ENCODE results near the gene KBTBD3. TPM values are rescaled to one million over a fixed set of nuclear protein-coding genes. Genes with fewer than 3 reads are reported as not detected.
"Not testable (repeated sequence)": the region's sequence is repeated elsewhere in the genome, so short reads cannot be mapped to it uniquely, and the experiment has no call there.

The KBTBD3 gene
- total RNA-seq, 1 donor from 2014 or later: 10.6 TPM

DNA sequence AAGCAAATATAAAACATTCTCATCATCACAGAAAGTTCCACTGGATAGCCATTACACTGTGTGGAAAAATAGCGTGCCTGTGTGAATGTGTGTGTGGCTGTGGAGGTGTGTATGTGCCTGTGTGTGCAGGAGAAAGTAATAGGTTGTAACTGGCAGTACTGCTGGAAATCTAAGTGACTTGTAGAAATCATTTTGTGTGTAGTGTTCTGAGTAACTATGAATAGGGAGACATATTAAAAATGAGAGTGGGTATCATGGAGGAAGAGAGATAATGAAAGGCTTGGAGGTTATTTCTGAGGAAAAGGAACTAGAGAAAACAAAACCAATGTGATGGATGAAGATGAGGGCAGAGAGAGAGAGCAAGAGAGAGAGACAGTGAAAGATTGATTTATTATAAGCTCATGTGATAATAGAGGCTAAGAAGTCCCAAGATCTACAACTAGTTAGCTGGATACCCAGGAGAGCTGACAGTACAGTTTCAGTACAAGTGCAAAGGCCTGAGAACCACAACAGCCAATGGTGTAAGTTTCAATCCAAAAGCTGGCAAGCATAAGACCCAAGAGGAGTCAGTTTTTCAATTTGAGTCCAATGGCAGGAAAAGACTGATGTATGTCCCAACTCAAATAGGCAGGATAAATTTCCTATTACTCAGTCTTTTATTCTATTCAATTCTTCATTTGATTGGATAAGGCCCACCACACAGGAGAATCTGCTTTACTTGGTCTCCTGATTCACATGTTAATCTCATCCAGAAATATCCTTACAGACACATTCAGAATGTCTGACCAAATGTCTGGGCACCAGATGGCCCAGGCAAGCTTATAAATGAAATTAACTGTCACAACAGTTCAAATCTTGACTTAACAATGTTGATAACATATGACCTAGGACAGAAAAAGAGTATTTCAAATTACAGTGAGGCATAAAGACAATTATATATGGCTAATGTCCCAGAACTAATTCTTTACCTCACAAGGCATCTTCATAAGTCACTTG lies 14.9 kb downstream of the KBTBD3 start:
- no peak for FAIRE-seq
- no peak for DNase-seq (ENCODE audit: low spot score in 2 of 2)

DNA sequence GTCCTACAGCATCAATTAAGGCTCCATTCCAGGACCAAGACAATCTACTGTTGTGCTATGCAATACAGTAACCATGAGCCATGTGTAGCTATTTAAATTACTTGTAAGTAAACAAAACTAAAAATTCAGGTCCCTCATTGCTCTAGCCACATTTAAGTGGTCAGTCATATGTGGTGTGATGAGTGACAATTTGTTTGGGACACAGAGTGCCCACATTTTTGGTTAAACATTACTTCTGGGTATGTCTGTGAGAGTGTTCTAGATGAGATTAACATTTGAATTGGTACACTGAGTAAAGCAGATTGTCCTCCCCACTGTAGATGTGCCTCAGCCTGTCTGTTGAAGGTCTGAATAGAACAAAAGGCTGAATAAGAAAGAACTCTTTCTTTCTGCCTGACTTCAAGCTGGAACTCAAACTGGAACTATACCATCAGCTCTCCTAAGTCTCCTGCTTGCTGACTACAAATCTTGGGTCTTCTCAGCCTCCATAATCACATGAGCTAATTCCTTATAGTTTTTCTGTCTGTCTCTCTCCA lies 15.8 kb downstream of the KBTBD3 start:
- FAIRE-seq: no peak
- DNase-seq (ENCODE audit: low spot score in 2 of 2): no peak

DNA sequence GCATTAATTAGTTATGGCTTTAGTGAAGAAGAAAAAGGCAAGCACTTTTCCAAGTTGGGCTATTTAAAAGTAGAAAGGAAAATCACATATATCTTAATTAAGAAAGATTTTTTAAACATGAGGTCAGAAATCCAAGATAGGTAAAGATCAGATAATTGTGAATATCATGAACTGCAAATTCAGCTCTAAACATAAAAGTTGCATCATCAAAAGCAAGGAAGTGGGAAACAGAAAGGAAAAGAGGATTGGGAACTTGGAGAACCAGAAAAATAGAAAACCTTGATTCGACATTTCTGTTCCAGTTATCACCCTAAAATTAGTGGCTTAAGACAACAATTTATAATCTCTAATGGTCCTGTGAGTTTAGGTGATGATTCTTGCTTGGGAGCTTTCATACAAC lies 17.5 kb downstream of the KBTBD3 start:
- no peak for DNase-seq (ENCODE audit: low spot score in 2 of 2)
- no peak for FAIRE-seq

DNA sequence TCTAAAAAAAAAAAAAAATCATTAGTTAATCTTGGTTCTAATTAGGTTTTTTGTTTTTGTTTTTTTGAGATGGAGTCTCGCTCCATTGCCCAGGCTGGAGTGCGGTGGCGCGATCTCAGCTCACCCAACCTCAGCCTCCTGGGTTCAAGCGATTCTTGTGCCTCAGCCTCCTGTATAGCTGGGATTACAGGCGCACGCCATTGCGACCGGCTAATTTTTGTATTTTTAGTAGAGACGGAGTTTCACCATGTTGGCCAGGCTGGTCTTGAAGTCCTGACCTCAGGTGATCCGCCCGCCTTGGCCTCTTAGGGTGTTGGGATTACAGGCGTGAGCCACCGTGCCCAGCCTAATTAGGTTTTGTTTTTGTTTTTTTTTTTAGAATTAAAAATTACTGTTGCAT lies 18.8 kb downstream of the KBTBD3 start:
- not testable (repeated sequence) for DNase-seq (ENCODE audit: low spot score in 2 of 2); FAIRE-seq

DNA sequence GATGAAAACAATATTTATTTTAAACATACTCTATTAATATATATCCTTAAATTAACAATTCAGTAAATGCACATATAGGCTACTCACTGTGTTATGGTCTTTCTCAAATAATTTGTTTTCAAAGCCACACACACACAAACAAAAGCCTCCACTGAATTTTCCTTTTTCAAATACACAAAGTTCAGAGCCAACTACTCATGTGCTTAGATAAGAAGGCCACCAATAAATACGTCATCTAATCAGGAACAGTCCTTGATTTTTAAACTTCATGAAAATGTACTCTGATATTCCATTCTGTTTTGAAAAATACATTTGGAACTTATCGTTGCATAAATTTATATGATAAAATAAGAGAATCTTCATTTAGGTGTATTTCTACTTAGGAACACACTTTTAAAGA lies 26.0 kb downstream of the KBTBD3 start:
- FAIRE-seq (no peak), DNase-seq (ENCODE audit: low spot score in 2 of 2) (no peak)

DNA sequence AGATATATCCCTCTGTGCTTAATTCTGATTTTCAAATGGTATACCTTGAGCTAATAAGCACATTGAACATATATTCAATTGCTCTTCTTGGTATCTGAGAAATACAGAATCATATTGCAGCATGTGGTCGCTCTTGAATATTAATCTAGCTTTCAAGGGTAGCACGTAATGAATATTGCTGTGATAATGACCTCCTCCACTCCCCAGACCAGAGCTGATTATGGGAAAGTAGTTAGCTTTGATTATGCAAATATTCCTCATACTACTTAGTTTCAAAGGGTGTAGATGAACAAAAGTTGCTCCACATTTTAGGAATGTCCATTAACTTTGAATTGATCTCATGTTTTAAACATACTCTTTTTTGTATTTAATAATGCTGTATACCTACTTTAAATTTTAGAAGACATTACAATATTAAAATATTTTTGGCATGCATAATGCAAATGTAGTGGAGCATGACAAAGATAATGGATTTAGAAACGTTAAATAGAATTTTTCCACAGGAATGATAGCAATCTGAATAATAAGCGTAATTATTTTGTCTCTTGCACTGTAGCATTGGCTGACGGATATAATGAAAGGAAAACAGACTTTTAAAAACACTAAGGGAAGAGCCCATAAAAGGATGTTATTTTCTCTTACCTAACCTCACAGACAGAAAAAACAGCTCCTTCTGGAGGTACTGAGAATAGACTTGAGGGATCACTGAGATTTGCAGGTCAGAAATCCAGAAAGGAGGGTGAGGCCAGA lies 27.2 kb downstream of the KBTBD3 start:
- FAIRE-seq: no peak
- DNase-seq (ENCODE audit: low spot score in 2 of 2): no peak

DNA sequence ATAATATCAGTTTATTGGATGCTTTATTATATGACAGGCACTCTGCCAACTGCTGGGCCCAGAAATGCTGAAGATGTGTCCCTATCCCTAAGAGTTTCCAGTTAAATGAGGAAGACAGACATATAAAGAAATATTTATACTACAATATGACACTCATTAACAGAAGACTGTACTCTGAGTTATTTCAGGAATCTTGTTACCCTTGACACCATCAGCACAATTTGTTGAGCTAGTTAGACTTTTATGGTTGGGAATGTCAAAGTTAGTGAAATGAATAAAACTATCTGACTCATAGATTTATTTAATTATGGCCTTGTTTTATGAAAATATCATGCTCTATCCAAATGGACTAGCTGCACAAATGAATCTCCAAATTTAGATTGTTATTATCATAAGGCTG lies 29.5 kb downstream of the KBTBD3 start:
- no peak for DNase-seq (ENCODE audit: low spot score in 2 of 2)
- no peak for FAIRE-seq

DNA sequence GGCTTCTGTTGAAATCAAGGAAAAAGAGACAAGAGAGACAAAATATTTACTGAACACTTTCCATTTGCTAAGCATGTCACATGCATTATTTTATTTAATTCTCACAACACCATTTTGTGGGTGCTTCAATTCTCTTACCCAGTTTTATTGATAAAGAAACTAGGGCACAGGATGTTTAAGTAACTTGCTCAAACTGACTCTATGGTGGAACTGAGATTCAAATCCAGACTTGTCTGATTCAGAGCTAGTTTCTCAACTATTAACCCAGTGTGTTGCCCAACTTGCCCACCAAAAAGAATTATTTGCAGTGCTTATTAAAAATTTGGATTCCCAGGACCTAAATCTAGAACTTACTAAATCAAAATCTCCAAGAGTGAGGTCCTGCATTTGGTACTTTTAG lies 33.6 kb downstream of the KBTBD3 start:
- FAIRE-seq: no peak

DNA sequence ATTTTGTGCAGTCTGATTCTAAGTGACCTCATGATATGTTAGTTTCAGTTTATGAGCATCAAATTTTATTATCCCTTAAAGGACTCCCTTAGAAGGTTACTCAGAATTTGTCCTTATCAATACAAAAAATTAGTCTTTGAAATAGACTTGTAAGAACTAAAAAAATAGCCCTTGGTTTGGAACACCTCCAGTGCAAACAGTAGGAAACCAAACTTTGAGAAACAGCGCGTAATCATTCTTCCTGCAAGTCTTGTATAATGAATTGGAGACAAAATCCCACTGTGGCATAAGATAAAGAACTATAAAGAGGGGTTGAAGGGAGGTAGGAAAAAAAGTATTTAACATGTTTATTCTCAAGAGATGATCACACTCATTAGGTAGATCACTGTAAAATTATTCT lies 44.3 kb downstream of the KBTBD3 start:
- FAIRE-seq: no peak
- DNase-seq (ENCODE audit: low spot score in 2 of 2): no peak

More for the DNA sequence above, 33.6 kb downstream of the KBTBD3 start:
- DNase-seq (ENCODE audit: low spot score in 2 of 2): no peak

DNA sequence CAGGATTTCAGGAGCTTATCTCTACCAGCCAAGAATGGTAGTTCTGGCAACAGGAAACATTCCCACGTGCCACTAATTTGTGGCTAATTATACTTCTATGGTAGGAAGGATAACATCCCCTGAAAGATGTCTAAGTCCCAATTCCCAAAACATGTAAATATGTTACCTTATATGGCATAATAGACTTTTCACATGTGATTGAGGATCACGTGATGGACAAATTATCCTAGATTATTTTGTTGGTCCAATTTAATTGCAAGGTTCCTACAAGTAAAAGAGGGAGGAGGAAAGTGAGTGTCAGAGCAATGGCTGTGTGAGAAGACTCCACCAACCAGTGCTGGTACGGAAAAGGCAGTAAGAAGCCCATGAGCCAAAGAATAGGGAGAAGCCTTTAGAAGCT lies 45.2 kb downstream of the KBTBD3 start:
- FAIRE-seq: no peak
- DNase-seq (ENCODE audit: low spot score in 2 of 2): no peak

DNA sequence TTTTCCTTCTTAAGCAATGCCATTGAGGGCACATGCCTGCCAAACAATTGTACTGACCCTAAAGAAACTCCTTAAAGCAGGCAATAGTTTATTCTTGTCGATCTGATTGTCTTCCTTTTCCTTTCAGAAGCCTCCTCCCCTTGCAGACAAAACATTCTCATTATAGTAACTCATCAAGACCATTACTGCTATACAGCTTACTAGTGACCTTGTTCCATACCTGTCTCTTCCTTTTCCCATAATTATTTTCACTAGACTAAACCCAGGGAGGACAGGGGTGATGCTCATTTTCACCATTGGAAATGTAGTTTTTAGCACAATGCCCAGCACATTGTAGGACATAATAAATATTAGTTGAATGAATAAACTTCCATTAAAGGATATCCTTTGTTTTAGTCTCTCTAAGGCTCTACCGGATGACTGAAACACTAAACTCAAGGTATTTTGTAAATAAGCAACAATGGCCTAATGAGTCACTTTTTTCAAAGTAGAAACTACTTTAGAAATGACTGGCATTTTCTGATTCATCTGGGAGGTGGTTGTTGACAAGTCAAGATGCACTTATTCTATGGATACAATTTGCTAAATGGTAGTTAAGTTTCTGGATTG lies 45.8 kb downstream of the KBTBD3 start:
- DNase-seq (ENCODE audit: low spot score in 2 of 2) (no peak), FAIRE-seq (no peak)

DNA sequence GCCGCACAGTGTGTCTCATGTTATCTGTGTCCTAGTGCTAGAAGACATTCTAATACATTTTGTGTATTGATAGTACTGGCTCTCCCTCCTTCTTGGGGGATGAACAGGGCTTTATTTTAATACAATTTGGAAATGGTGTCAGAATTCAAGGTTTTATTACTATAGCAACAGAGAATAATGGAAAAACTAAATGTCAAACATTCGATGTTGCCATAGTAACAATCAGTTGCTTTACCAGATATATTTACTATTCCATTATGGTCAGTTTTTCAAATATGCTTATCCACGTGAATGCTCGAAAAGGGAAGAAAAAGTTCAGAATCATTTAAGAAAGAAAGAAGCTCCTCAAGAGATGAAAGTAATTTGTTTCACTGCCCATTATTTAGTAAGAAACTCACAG lies 46.5 kb downstream of the KBTBD3 start:
- no peak for FAIRE-seq
- no peak for DNase-seq (ENCODE audit: low spot score in 2 of 2)

DNA sequence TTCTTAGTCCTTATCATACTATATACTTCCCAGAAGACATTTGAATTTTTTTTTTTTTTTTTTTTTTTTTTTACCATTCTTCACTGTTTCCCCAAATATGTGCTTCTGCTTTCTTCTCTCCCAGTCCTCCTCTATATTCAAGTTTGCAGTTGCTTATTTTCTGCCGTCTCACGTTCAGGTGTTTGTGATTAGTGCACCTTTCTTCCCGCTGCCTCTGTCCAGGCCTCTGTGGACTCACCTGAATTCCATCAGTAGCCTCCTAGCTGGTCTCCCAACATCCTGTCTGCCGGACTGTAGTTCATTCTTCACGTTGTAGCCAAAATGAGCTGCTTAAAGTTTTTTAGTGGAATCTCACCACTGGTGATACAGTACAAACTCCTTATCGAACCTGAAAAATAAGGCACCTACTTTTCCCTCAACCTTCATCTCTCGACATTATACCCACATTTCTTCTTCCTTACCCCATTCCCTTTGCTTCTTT lies 54.3 kb downstream of the KBTBD3 start:
- FAIRE-seq: no peak

DNA sequence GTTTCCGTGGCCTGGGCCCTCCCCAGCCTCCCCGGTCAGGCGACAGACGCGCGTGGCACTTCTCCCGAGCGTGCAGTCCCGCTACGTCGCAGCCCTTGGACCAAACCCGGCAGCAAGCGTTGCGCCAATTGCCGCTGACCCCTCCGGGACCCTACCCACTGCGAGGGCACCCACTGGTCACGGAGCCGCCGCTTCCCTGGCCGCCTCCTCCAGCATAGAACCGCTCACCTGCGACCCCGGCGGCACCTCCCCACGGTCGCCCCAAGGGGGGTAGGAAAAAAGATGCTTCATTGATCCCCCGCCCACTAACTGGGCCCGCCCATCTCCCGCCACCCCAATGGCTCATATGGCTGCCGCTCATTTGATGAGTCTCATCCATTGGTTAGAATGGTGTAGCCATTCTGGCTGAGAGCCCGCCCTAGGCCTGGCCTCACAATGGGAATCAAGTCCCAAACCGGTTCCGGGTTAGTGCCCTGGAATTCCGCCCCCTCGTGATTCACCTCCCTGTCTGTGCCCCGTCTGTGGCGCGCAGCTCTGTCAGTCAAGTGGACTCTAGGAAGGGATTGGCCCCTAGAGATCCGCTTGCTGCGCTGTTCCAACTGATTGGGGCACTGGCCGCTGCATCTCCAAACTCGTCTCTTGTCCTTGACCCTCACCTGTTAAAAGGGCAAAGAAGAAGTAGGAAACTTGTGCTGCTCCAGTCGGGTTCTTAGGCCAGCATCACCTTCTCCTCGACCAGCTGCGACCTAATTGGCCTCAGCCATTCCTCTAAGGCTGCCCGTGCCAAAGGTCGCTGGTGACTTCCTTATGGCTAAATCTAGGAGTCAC lies 55.0 kb downstream of the KBTBD3 start, which contains the start of gene MSANTD4:
MSANTD4 (minus strand) TSS at position 274 of the 828 bp plus-strand sequence. CDS start 11,323 bp downstream, outside the sequence.
- DNase-seq (ENCODE audit: low spot score in 2 of 2) (peak; percentile 85 to 91), FAIRE-seq (peak; percentile 96)

More for the DNA sequence above, 54.3 kb downstream of the KBTBD3 start:
- DNase-seq (ENCODE audit: low spot score in 2 of 2): no peak

DNA sequence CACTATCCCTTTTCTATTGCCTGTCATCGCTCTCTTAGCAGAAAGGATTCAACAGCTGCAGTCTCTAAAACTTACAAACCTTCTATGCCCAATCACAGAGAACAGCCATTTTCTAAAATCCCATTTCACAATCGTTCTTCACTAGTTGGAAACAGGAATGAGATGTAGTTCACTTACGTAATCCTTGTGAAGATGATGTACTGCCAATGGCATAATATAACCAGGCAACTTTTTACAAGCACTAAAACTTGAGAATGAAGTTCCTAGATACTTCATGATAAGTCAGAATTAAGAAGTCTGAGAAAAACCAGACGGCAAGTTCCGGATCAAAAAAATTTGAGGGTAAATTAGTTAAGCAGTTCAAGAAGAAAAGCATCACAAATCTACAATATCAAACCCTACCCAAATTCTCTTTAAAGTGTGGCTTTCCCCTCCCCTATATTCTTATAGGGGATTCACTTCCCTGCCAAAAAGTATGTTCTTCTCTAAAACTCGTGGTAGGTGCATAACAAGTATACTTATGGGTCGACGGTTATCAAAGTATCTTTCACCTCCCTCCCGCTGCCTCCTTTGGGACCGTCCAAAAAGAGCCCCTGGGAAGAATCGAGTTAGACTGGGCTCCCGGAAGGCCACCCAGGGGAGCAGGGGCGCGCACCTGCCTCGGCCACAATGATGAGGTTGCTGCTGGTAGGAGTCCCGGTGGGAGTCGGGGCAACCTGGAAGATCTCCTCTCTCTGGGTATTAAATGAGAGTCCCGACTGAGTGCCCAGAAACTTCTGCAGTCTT lies 55.8 kb downstream of the KBTBD3 start:
- DNase-seq (ENCODE audit: low spot score in 2 of 2) (peak in 1 of 2 donors; percentile 11), FAIRE-seq (no peak)

DNA sequence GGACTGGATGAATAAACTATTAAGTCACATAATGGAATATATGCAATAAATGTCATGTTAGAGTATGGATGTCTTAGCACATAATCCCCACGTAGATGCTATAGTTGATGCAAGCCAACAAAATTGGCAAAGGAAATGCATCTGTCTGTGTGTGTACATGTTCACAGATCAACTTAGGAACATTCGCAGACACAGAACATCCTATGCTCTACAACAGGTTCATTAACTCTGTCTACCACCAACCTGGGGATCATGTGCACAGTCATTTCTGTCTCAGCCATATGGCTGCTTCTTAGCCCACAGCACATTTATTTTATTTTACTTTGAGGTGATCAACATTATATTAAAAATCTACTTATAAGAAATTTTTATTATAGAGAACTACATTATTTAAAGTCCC lies 60.1 kb downstream of the KBTBD3 start:
- FAIRE-seq (no peak), DNase-seq (ENCODE audit: low spot score in 2 of 2) (no peak)

DNA sequence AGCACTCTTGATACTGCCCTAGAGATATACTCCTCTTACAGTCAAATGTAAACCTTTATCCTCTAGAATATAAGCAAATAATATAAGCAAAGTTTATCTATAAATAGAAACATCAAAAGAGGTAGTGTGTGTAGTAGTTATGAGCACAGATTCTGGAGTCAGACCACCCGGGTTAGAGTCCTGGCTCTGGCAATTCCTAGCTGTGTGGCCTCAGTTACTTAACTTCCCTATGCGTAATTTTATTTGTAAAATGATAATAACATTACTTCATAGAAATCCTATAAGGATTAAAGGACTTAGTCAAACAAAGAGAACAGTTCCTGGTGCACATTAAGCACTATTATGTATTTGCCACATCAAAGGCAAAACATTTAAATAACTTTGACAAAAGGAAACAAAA lies 62.1 kb downstream of the KBTBD3 start:
- FAIRE-seq (no peak), DNase-seq (ENCODE audit: low spot score in 2 of 2) (no peak)

DNA sequence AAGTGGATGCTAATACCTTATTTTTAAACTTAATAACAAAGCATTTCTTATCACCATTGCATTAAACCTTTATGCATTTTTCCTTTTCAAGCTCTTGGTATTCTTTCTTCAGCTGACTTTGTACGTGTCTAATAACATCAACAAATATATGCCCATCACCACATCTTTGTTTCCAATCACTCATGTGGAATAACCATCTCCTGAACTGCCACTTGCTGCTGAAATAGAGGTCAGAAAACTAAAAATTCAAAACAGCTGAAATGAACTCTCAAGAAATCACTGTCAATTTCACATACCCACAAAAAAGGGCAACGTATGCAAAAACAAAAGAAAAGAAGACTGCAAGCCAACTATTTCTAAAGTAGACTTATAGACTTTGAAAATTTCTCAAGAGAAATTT lies 62.5 kb downstream of the KBTBD3 start:
- no peak for DNase-seq (ENCODE audit: low spot score in 2 of 2)
- FAIRE-seq: no peak

DNA sequence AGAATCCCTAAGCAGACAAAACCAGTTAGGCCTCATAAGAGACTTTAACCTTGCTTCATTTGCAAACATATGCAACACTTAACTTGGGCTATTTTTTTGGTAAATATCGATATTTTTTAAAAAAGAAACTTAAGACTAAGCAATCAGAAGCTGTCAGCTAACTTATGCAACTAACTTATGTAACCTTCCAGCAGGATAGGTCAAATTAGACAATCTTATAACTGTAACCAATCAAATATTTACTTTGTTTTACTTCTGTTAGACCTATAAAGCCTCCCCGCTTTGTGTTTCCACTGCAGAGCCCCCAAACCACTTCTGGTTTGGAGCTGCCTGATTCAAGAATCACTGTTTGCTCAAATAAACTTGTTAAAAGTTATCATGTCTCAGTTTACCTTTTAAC lies 63.1 kb downstream of the KBTBD3 start:
- FAIRE-seq: no peak
- no peak for DNase-seq (ENCODE audit: low spot score in 2 of 2)
